ENCODE measurements around the gene DAGLA. TPM values are rescaled to one million over a fixed set of nuclear protein-coding genes. Genes with fewer than 3 reads are reported as not detected.

DAGLA gene
- total RNA-seq, 2 donors from 2014 or later = 7.0 to 9.9 TPM

GRCh38 chr11:61736310-61736709 lies 56.1 kb downstream of the DAGLA start:
- no peak for TF ChIP-seq POLR2A (IDR thresholded peaks at IDR 0.05)
- TF ChIP-seq, protein P1, sequence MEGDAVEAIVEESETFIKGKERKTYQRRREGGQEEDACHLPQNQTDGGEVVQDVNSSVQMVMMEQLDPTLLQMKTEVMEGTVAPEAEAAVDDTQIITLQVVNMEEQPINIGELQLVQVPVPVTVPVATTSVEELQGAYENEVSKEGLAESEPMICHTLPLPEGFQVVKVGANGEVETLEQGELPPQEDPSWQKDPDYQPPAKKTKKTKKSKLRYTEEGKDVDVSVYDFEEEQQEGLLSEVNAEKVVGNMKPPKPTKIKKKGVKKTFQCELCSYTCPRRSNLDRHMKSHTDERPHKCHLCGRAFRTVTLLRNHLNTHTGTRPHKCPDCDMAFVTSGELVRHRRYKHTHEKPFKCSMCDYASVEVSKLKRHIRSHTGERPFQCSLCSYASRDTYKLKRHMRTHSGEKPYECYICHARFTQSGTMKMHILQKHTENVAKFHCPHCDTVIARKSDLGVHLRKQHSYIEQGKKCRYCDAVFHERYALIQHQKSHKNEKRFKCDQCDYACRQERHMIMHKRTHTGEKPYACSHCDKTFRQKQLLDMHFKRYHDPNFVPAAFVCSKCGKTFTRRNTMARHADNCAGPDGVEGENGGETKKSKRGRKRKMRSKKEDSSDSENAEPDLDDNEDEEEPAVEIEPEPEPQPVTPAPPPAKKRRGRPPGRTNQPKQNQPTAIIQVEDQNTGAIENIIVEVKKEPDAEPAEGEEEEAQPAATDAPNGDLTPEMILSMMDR (IDR thresholded peaks at IDR 0.05) = no peak
- peaks cover 0 to 19% of the 10 kb centered on the region in 2 donors for H3K36me3 ChIP-seq (replicated peaks in 1 of 2; ENCODE audit: insufficient read depth in 1 of 2, low read depth in 2 of 2)
- peaks cover 5% of the 10 kb centered on the region for H3K4me1 ChIP-seq
- intact Hi-C loops (cut with DNase I) = no loop called here
- H3K4me3 ChIP-seq = no peak overlapping the region
- ATAC-seq = no peak
- WGBS, 2 donors = 81 to 89% methylated on average over 3 to 5 of the region's 5 CpGs
- H3K27me3 ChIP-seq = no peaks in the 10 kb centered on the region
- DNase-seq = no peak
- H3K9me3 ChIP-seq = no peaks in the 10 kb centered on the region
- no peak overlapping the region for H3K27ac ChIP-seq

DNA sequence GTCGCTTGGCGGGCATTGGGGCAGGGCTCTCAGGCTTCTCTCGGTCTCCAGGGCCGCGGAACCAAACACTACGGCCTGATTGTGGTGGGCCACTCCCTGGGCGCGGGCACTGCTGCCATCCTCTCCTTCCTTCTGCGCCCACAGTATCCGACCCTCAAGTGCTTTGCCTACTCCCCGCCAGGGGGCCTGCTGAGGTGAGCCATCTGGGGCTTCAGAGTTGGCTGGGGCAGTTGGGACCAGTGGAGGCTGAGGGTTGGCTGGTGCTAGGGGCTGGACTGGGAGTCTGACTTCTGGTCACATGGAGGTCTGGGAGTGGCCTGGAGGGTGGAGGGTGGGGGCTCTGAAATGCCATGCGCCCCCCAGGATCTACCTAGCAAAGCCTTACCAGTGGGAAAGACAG lies 56.9 kb downstream of the DAGLA start:
- intact Hi-C loops (cut with DNase I) = no loop called here
- no peak overlapping the region for H3K4me3 ChIP-seq
- TF ChIP-seq, protein P1 (IDR thresholded peaks at IDR 0.05) = no peak
- no peak for TF ChIP-seq POLR2A (IDR thresholded peaks at IDR 0.05)
- H3K9me3 ChIP-seq = no peaks in the 10 kb centered on the region
- DNase-seq (no peak), ATAC-seq (no peak)
- WGBS, 2 donors = 93 to 94% methylated on average over 11 to 12 of the region's 12 CpGs
- H3K36me3 ChIP-seq (replicated peaks in 1 of 2; ENCODE audit: insufficient read depth in 1 of 2, low read depth in 2 of 2) = peaks cover 0 to 21% of the 10 kb centered on the region in 2 donors
- H3K4me1 ChIP-seq = peaks cover 5% of the 10 kb centered on the region
- no peaks in the 10 kb centered on the region for H3K27me3 ChIP-seq
- H3K27ac ChIP-seq = no peak overlapping the region

DNA sequence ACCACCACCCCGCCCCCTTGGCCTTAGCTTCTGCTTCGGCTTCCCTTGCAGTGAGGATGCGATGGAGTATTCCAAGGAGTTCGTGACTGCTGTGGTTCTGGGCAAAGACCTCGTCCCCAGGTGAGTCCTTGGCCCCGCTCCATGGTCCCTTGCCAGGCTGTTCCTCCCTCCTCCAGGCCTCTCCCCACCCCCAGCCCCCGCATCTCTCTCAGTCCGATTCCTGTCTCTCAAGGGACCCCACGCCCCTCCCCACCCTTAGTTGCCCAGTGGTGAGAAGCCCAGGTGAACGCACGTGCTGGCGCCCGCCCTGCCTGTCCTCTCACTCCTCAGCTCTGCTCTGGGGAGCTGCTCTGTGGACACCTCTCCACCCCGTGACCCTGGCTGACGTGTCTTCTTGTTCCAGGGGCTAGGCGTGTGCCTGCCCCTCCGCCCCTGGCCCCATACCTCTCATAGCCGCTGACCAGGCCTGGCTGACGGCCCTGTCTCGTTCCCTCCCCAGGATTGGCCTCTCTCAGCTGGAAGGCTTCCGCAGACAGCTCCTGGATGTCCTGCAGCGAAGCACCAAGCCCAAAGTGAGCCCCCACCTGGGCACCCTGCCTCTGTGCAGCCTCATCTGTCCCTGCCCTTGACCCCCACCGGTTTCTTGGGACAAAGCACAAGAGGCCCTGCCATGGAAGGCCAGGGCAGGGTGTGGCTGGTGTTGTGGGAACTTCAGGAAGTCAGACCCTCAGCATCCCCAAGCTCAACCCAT lies 57.6 kb downstream of the DAGLA start:
- DNase-seq = no peak
- WGBS, 2 donors = 83 to 88% methylated on average over 22 to 23 of the region's 23 CpGs
- intact Hi-C loops (cut with DNase I) = no loop called here
- no peak overlapping the region for H3K27ac ChIP-seq
- H3K9me3 ChIP-seq = no peaks in the 10 kb centered on the region
- ATAC-seq = no peak
- H3K4me3 ChIP-seq = no peak overlapping the region
- no peak for TF ChIP-seq POLR2A (IDR thresholded peaks at IDR 0.05)
- TF ChIP-seq, protein P1 (IDR thresholded peaks at IDR 0.05) = no peak
- H3K27me3 ChIP-seq = no peaks in the 10 kb centered on the region
- H3K4me1 ChIP-seq = peaks cover 5% of the 10 kb centered on the region
- peaks cover 0 to 21% of the 10 kb centered on the region in 2 donors for H3K36me3 ChIP-seq (replicated peaks in 1 of 2; ENCODE audit: insufficient read depth in 1 of 2, low read depth in 2 of 2)

GRCh38 chr11:61738776-61739175 lies 58.6 kb downstream of the DAGLA start:
- intact Hi-C loops (cut with DNase I) = no loop called here

More at GRCh38 chr11:61738776-61739175, 58.6 kb downstream of the DAGLA start:
- Histone ChIP-seq H3K4me3 (no peak overlapping the region), H3K27me3 (no peaks in the 10 kb centered on the region), H3K9me3 (no peaks in the 10 kb centered on the region), H3K4me1 (no peaks in the 10 kb centered on the region), H3K36me3 (replicated peaks in 1 of 2; ENCODE audit: insufficient read depth in 1 of 2, low read depth in 2 of 2) (peaks cover 0 to 21% of the 10 kb centered on the region in 2 donors), H3K27ac (no peak overlapping the region)
- WGBS, 2 donors = 93% methylated on average over 6 of the region's 7 CpGs; no CpG with 5 or more reads in 1 of the 2 donors
- TF ChIP-seq POLR2A (IDR thresholded peaks at IDR 0.05) = no peak
- TF ChIP-seq, protein P1 (IDR thresholded peaks at IDR 0.05) = no peak
- ATAC-seq (no peak), DNase-seq (no peak)
